SK-N-MC (cell line): ENCODE measurements around the gene AGBL1.

Experiments used
- DNase-seq: peaks from one replicate; pipeline ENCODE4 v3.0.0-alpha.2; 2011; ENCODE audit warnings: low read depth, low spot score
- H3K27ac ChIP-seq: fragments of 200-600 bp; sonication (generic); 2 replicates; pipeline ENCODE4 v1.5.1; 2016; ENCODE audit warnings: mixed run types
- H3K36me3 ChIP-seq: fragments of 200-600 bp; sonication (generic); 2 replicates; pipeline ENCODE4 v1.6.1; 2017; ENCODE audit warnings: antibody characterized with exemption, low read length, mixed read lengths; ENCODE audit not compliant: insufficient read depth
- H3K4me3 ChIP-seq: fragments of 200-600 bp; sonication (generic); 2 replicates; pipeline ENCODE4 v1.5.1; 2016
- H3K9ac ChIP-seq: fragments of 200-600 bp; sonication (generic); 2 replicates; pipeline ENCODE4 v1.8.0; 2017; ENCODE audit warnings: mixed run types, mixed read lengths; ENCODE audit not compliant: insufficient read length
- H3K9me3 ChIP-seq: fragments of 200-600 bp; sonication (generic); 2 replicates; pipeline ENCODE4 v1.6.1; 2017; ENCODE audit warnings: low read depth, mild to moderate bottlenecking, antibody characterized with exemption, low read length, moderate library complexity, mixed read lengths
- EZH2 ChIP-seq: fragments of 200-600 bp; sonication (generic); IDR thresholded peaks from one replicate; pipeline ENCODE4 v1.6.1; 2017; ENCODE audit warnings: antibody characterized with exemption
- FOXP2 ChIP-seq: optimal IDR thresholded peaks from 2 replicates; pipeline ENCODE3; 2011; ENCODE audit warnings: mild to moderate bottlenecking, moderate library complexity; ENCODE audit not compliant: insufficient read depth; ENCODE audit errors: extremely low read length, control extremely low read depth
- POLR2AphosphoS5 ChIP-seq: IDR thresholded peaks from 2 replicates; pipeline ENCODE4 v1.6.1; 2012; ENCODE audit warnings: mild to moderate bottlenecking, low read depth, low read length, borderline replicate concordance

AGBL1 gene

GRCh38 chr15:86199467-86200145, 119.9 kb downstream of the AGBL1 start:
- no peak overlapping the region for H3K4me3 ChIP-seq

GRCh38 chr15:86201313-86202008, 121.8 kb downstream of the AGBL1 start:
- Histone ChIP-seq H3K27ac (no peak overlapping the region), H3K9ac (no peak overlapping the region), H3K36me3 (no peaks in the 10 kb centered on the region), H3K9me3 (no peaks in the 10 kb centered on the region), H3K4me3 (no peak overlapping the region)
- DNase-seq, result no peak
- TF ChIP-seq EZH2 (no peak), FOXP2 (no peak), POLR2AphosphoS5 (no peak)

More at GRCh38 chr15:86199467-86200145, 119.9 kb downstream of the AGBL1 start:
- Histone ChIP-seq H3K9ac (no peak overlapping the region), H3K36me3 (no peaks in the 10 kb centered on the region), H3K27ac (no peak overlapping the region), H3K9me3 (no peaks in the 10 kb centered on the region)
- TF ChIP-seq FOXP2 (no peak), EZH2 (no peak), POLR2AphosphoS5 (no peak)
- no peak for DNase-seq

GRCh38 chr15:86203462-86203861, 123.8 kb downstream of the AGBL1 start:
- H3K9me3 ChIP-seq, result no peaks in the 10 kb centered on the region
- H3K36me3 ChIP-seq, result no peaks in the 10 kb centered on the region
- H3K27ac ChIP-seq, result no peak overlapping the region

GRCh38 chr15:86205096-86205495, 125.4 kb downstream of the AGBL1 start:
- no peak overlapping the region for H3K4me3 ChIP-seq
- H3K27ac ChIP-seq, result no peak overlapping the region
- H3K9ac ChIP-seq, result no peak overlapping the region
- TF ChIP-seq POLR2AphosphoS5 (no peak), FOXP2 (no peak), EZH2 (no peak)
- no peaks in the 10 kb centered on the region for H3K36me3 ChIP-seq
- no peak for DNase-seq
- no peaks in the 10 kb centered on the region for H3K9me3 ChIP-seq

More at GRCh38 chr15:86203462-86203861, 123.8 kb downstream of the AGBL1 start:
- Histone ChIP-seq H3K4me3 (no peak overlapping the region), H3K9ac (no peak overlapping the region)
- no peak for DNase-seq
- TF ChIP-seq FOXP2, result no peak
- TF ChIP-seq POLR2AphosphoS5, result no peak
- no peak for TF ChIP-seq EZH2

- Histone ChIP-seq H3K9ac (no peak overlapping the region), H3K4me3 (no peak overlapping the region), H3K9me3 (no peaks in the 10 kb centered on the region), H3K36me3 (no peaks in the 10 kb centered on the region), H3K27ac (no peak overlapping the region)
- no peak for TF ChIP-seq POLR2AphosphoS5
- no peak for TF ChIP-seq FOXP2
- no peak for TF ChIP-seq EZH2
- no peak for DNase-seq
These were observed 133.7 kb downstream of the AGBL1 start for GRCh38 chr15:86213420-86213819.

GRCh38 chr15:86213888-86214287, 134.2 kb downstream of the AGBL1 start:
- no peak for DNase-seq
- no peak for TF ChIP-seq POLR2AphosphoS5
- TF ChIP-seq EZH2, result no peak
- TF ChIP-seq FOXP2, result no peak
- no peak overlapping the region for H3K4me3 ChIP-seq

GRCh38 chr15:86221119-86221518, 141.4 kb downstream of the AGBL1 start:
- Histone ChIP-seq H3K9ac (no peak overlapping the region), H3K36me3 (no peaks in the 10 kb centered on the region), H3K4me3 (no peak overlapping the region), H3K27ac (no peak overlapping the region), H3K9me3 (no peaks in the 10 kb centered on the region)
- TF ChIP-seq EZH2 (no peak), POLR2AphosphoS5 (no peak), FOXP2 (no peak)
- DNase-seq, result no peak

More at GRCh38 chr15:86213888-86214287, 134.2 kb downstream of the AGBL1 start:
- Histone ChIP-seq H3K27ac (no peak overlapping the region), H3K36me3 (no peaks in the 10 kb centered on the region), H3K9ac (no peak overlapping the region), H3K9me3 (no peaks in the 10 kb centered on the region)

GRCh38 chr15:86229306-86229705, 149.6 kb downstream of the AGBL1 start:
- no peak for TF ChIP-seq FOXP2
- H3K9me3 ChIP-seq, result no peaks in the 10 kb centered on the region
- no peak overlapping the region for H3K4me3 ChIP-seq
- no peak overlapping the region for H3K27ac ChIP-seq
- H3K9ac ChIP-seq, result no peak overlapping the region
- DNase-seq, result no peak
- no peaks in the 10 kb centered on the region for H3K36me3 ChIP-seq
